PC-9 (cell line): ENCODE measurements around the gene ABRACL. TPM values are rescaled to one million over a fixed set of nuclear protein-coding genes. Genes with fewer than 3 reads are reported as not detected.
A peak's percentile ranks its signal among the peaks of the same experiment; 100 is the strongest.

Experiments
- BruUV-seq: library from RNA; stranded (reverse); fragments of 400-500 nt; replicated peaks from 2 replicates; lab custom pipeline; 2021; lab: Mats Ljungman, UMichigan
- CTCF ChIA-PET: fragments of 300-600 bp; sonication (Branson Sonifier 250); formaldehyde crosslinking; loops from one replicate; lab custom pipeline; 2022; ENCODE audit warnings: antibody characterized with exemption; lab: Charles Lee
- POLR2A ChIA-PET: fragments of 300-600 bp; sonication (Branson Sonifier 250); formaldehyde crosslinking; loops from one replicate; lab custom pipeline; 2022; ENCODE audit warnings: antibody characterized with exemption; ENCODE audit not compliant: unreplicated experiment; lab: Charles Lee
- DNase-seq, 2 experiments: peaks; one replicate each; pipeline versions ENCODE4 v3.0.0 to v3.0.0-alpha.2; 2015 to 2022; ENCODE audit warnings: mixed read lengths in 1 of 2
- H2AFZ ChIP-seq: fragments of 200-600 bp; sonication (generic); 2 replicates; pipeline ENCODE4 v1.8.1; 2017; ENCODE audit warnings: antibody characterized with exemption
- H3F3A ChIP-seq: fragments of 200-600 bp; sonication (generic); 2 replicates; pipeline ENCODE4 v1.8.1; 2017; ENCODE audit warnings: antibody characterized with exemption, mild to moderate bottlenecking, low read depth; ENCODE audit not compliant: insufficient read depth
- H3K27ac ChIP-seq: fragments of 200-600 bp; sonication (generic); 2 replicates; pipeline ENCODE4 v1.6.1; 2016; ENCODE audit warnings: mixed run types
- H3K27me3 ChIP-seq: fragments of 200-600 bp; sonication (generic); 2 replicates; pipeline ENCODE4 v1.6.1; 2016; ENCODE audit warnings: low read depth, mixed run types; ENCODE audit not compliant: insufficient read depth
- H3K36me3 ChIP-seq: fragments of 200-600 bp; sonication (generic); 2 replicates; pipeline ENCODE4 v1.6.1; 2016; ENCODE audit warnings: low read depth, mixed run types
- H3K4me1 ChIP-seq: fragments of 200-600 bp; sonication (generic); replicated peaks from 2 replicates; pipeline ENCODE4 v1.6.1; 2016; ENCODE audit warnings: mixed run types; ENCODE audit not compliant: insufficient read depth
- H3K4me2 ChIP-seq: fragments of 200-600 bp; sonication (generic); 2 replicates; pipeline ENCODE4 v1.6.1; 2017; ENCODE audit warnings: mixed run types
- H3K4me3 ChIP-seq: fragments of 200-600 bp; sonication (generic); 2 replicates; pipeline ENCODE4 v1.6.1; 2016; ENCODE audit warnings: mixed run types
- H3K79me2 ChIP-seq: fragments of 200-600 bp; sonication (generic); 2 replicates; pipeline ENCODE4 v1.6.1; 2017; ENCODE audit warnings: low read depth, mixed run types
- H3K9me2 ChIP-seq: fragments of 200-600 bp; sonication (generic); 2 replicates; pipeline ENCODE4 v1.8.1; 2017; ENCODE audit warnings: mild to moderate bottlenecking; ENCODE audit not compliant: insufficient read depth
- H3K9me3 ChIP-seq: fragments of 200-600 bp; sonication (generic); 2 replicates; pipeline ENCODE4 v1.8.1; 2016; ENCODE audit warnings: low read depth; ENCODE audit not compliant: insufficient read depth
- H4K20me1 ChIP-seq: fragments of 200-600 bp; sonication (generic); 2 replicates; pipeline ENCODE4 v1.8.1; 2017; ENCODE audit not compliant: insufficient read depth
- EZH2 ChIP-seq: fragments of 200-600 bp; sonication (generic); IDR thresholded peaks from 2 replicates; pipeline ENCODE4 v1.8.0; 2017; ENCODE audit warnings: antibody characterized with exemption, low read depth
- intact Hi-C: fragments of 100-400 bp; cut with micrococcal nuclease; formaldehyde crosslinking; loops from one replicate; pipeline ENCODE4 v1.10.0; 2022; ENCODE audit not compliant: unreplicated experiment
- total RNA-seq: library from RNA; stranded (reverse); gene quantifications from 2 replicates; pipeline ENCODE4 v1.2.3, GENCODE V29; 2021
- TF ChIP-seq, protein P1 (sequence below): fragments of 200-600 bp; sonication (generic); conservative IDR thresholded peaks from 2 replicates; pipeline ENCODE4 v1.6.1; 2017; ENCODE audit warnings: mixed run types, antibody characterized with exemption, mild to moderate bottlenecking, moderate library complexity

The ABRACL gene
- total RNA-seq, 1 experiment from 2014 or later: 33.7 TPM

DNA sequence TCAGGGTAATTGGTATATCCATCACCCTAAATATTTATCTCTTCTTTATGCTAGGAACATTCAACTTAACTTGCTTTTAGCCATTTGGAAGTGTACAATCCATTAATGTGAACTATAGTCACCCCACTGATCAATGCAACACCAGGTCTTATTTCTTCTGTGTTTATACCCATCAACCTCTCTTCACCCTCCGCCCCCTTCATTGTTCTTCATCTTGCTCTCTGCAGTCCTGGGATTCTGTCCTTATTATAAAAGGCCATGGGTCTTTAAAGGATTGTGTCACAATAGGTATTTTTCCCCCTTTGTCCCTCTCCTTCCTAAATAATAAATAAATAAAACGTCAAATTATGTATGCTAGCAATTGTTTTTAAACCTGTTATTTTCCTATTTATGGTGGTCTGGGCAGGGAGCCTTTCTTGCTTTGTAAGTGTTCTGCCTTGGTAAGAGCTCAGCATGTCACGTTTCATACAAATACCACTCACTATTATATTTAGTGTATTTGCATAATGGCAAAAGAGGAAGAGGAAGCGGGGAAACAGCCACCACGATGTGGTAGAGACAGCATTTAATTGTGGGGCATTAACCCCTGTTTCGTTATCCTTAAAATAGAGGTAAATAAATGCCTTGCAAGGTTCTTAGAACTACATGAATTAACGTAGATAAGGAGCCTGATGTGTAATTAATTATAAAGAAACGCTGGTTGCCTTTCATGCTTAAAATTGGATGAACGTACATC, 1.9 kb downstream of the ABRACL start:
- H3K79me2 ChIP-seq: peaks cover 39% of the 10 kb centered on the region
- H3K4me3 ChIP-seq: peak overlapping the region; percentile 85; the same call in 1 of the 2 replicates
- no peak overlapping the region for H2AFZ ChIP-seq
- H3K27ac ChIP-seq: no peak overlapping the region
- TF ChIP-seq, protein P1, sequence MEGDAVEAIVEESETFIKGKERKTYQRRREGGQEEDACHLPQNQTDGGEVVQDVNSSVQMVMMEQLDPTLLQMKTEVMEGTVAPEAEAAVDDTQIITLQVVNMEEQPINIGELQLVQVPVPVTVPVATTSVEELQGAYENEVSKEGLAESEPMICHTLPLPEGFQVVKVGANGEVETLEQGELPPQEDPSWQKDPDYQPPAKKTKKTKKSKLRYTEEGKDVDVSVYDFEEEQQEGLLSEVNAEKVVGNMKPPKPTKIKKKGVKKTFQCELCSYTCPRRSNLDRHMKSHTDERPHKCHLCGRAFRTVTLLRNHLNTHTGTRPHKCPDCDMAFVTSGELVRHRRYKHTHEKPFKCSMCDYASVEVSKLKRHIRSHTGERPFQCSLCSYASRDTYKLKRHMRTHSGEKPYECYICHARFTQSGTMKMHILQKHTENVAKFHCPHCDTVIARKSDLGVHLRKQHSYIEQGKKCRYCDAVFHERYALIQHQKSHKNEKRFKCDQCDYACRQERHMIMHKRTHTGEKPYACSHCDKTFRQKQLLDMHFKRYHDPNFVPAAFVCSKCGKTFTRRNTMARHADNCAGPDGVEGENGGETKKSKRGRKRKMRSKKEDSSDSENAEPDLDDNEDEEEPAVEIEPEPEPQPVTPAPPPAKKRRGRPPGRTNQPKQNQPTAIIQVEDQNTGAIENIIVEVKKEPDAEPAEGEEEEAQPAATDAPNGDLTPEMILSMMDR: no peak
- peaks cover 11% of the 10 kb centered on the region for H3F3A ChIP-seq
- H3K9me2 ChIP-seq: no peaks in the 10 kb centered on the region
- peaks cover 19% of the 10 kb centered on the region for H3K4me1 ChIP-seq
- peak overlapping the region; percentile 89 for H3K4me2 ChIP-seq
- intact Hi-C loops: no loop called here
- H3K27me3 ChIP-seq: no peaks in the 10 kb centered on the region
- H4K20me1 ChIP-seq: peaks cover 9% of the 10 kb centered on the region; the same call in 1 of the 2 replicates
- peaks cover 10% of the 10 kb centered on the region; the same call in 1 of the 2 replicates for H3K36me3 ChIP-seq
- no peak for DNase-seq
- no peaks in the 10 kb centered on the region for H3K9me3 ChIP-seq
- no TSS peak for BruUV-seq
- CTCF ChIA-PET: no interaction called here
- POLR2A ChIA-PET: no interaction called here

DNA sequence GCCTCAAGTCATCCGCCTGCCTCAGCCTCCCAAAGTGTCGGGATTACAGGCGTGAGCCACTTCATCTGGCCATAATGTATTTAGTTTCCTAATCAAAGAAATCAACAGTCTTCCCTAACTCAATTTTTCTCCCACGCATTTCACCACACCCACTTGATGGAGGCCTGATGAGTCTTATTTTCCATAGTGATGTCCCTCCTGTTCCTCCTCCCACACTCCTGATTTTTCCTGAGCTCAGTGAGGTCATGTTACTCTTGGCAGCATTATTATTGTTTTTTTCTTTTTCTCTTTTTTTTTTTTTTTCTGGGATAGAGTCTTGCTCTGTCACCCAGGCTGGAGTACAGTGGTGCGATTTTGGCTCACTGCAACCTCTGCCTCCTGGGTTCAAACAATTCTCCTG, 8.9 kb downstream of the ABRACL start:
- Histone ChIP-seq H3K9me2 (no peaks in the 10 kb centered on the region), H3K4me2 (no peak overlapping the region), H2AFZ (no peak overlapping the region), H4K20me1 (no peaks in the 10 kb centered on the region), H3K4me1 (no peaks in the 10 kb centered on the region), H3K79me2 (peaks cover 5% of the 10 kb centered on the region; the same call in 1 of the 2 replicates), H3K4me3 (no peak overlapping the region), H3K27ac (no peak overlapping the region), H3F3A (no peaks in the 10 kb centered on the region), H3K36me3 (peaks cover 19% of the 10 kb centered on the region; the same call in 1 of the 2 replicates), H3K9me3 (no peaks in the 10 kb centered on the region), H3K27me3 (no peaks in the 10 kb centered on the region)
- TF ChIP-seq, protein P1: no peak
- no peak for TF ChIP-seq EZH2
- intact Hi-C loops: no loop called here
- CTCF ChIA-PET: no interaction called here
- POLR2A ChIA-PET: no interaction called here
- no peak for DNase-seq
- BruUV-seq: no TSS peak

DNA sequence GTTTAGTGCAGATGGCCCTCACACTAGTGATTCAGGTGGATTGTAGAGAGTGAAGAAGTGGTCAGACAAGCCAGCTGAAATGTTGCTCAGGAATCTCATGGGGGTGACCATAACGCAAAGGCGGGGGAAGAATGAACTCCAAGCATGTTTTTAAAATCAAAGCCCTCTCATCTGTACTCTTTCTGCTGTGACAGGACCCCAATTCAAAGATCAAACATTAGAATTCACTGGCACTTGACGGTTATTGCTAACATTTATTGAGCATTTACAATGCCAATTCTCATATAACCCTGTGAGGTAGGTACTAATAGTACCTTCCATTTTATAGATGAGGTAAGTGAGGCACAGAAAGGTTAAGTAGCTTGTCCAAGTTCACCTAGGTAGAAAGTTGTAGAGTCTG, 15.7 kb downstream of the ABRACL start:
- Histone ChIP-seq H4K20me1 (no peaks in the 10 kb centered on the region), H3K9me3 (no peaks in the 10 kb centered on the region), H3K4me3 (no peak overlapping the region), H3K79me2 (no peaks in the 10 kb centered on the region), H2AFZ (no peak overlapping the region), H3K36me3 (0 out of 2 replicates have a peak, but pooled peaks cover 10% of the 10 kb centered on the region), H3K9me2 (no peaks in the 10 kb centered on the region), H3K27me3 (no peaks in the 10 kb centered on the region), H3K4me2 (no peak overlapping the region), H3K4me1 (no peaks in the 10 kb centered on the region), H3K27ac (no peak overlapping the region), H3F3A (no peaks in the 10 kb centered on the region)
- ChIA-PET CTCF (no interaction called here), POLR2A (no interaction called here)
- no TSS peak for BruUV-seq
- intact Hi-C loops: no loop called here
- no peak for DNase-seq
- TF ChIP-seq, protein P1: no peak
- no peak for TF ChIP-seq EZH2
